SK-N-MC (cell line): ENCODE measurements around the gene BCL11B.

Experiments used
- EZH2 ChIP-seq: fragments of 200-600 bp; sonication (generic); IDR thresholded peaks from one replicate; pipeline ENCODE4 v1.6.1; 2017; ENCODE audit warnings: antibody characterized with exemption
- FOXP2 ChIP-seq: optimal IDR thresholded peaks from 2 replicates; pipeline ENCODE3; 2011; ENCODE audit warnings: mild to moderate bottlenecking, moderate library complexity; ENCODE audit not compliant: insufficient read depth; ENCODE audit errors: extremely low read length, control extremely low read depth

GRCh38 chr14:99240627-99241324 is 31.2 kb downstream of the BCL11B start:
- no peak for TF ChIP-seq EZH2
- TF ChIP-seq FOXP2 = no peak
